GM12892 (cell line): ENCODE measurements around the gene BICC1.

Source experiments
- POLR2A ChIP-seq: IDR thresholded peaks from 2 replicates; pipeline ENCODE4 v1.6.1; 2011; ENCODE audit warnings: low read depth, low read length, control low read depth
- POLR2AphosphoS5 ChIP-seq: IDR thresholded peaks from 2 replicates; pipeline ENCODE4 v1.6.1; 2011; ENCODE audit warnings: low read depth, low read length, control low read depth
- TAF1 ChIP-seq: IDR thresholded peaks from 2 replicates; pipeline ENCODE4 v1.6.1; 2011; ENCODE audit warnings: low read depth, mild to moderate bottlenecking, control low read depth, low read length, borderline replicate concordance

GRCh38 chr10:58776568-58777318 is 264.1 kb downstream of the BICC1 start:
- TF ChIP-seq POLR2AphosphoS5 (no peak), POLR2A (no peak), TAF1 (no peak)
